RWPE2 (cell line): Measurements from ENCODE around the gene PRSS38.

Experiments
- ATAC-seq: fragments of 200-7000 bp; cut with Tn5 transposase; 3 replicates; pipeline ENCODE4 v1.9.1; 2021; ENCODE audit warnings: low read depth
- DNase-seq: peaks from one replicate; pipeline ENCODE4 v3.0.0-alpha.2; 2020; ENCODE audit warnings: low spot score
- H3K27ac ChIP-seq: fragments of 450-650 bp; 2 replicates; pipeline ENCODE4 v1.5.1; 2017; ENCODE audit warnings: mild to moderate bottlenecking; ENCODE audit not compliant: poor library complexity, severe bottlenecking
- H3K27me3 ChIP-seq: fragments of 250-450 bp; sonication (Bioruptor Pico); 2 replicates; pipeline ENCODE4 v1.5.1; 2021; ENCODE audit warnings: mild to moderate bottlenecking, moderate library complexity; ENCODE audit not compliant: insufficient read depth, poor library complexity, severe bottlenecking
- H3K36me3 ChIP-seq: fragments of 250-450 bp; sonication (Bioruptor Pico); 2 replicates; pipeline ENCODE4 v1.5.1; 2020; ENCODE audit warnings: low read depth, mild to moderate bottlenecking, moderate library complexity
- H3K4me1 ChIP-seq: fragments of 250-450 bp; sonication (Bioruptor Pico); 2 replicates; pipeline ENCODE4 v1.5.1; 2021; ENCODE audit warnings: mild to moderate bottlenecking, moderate library complexity; ENCODE audit not compliant: insufficient read depth, poor library complexity, severe bottlenecking
- H3K4me3 ChIP-seq: fragments of 250-450 bp; sonication (Bioruptor Pico); 2 replicates; pipeline ENCODE4 v1.5.1; 2021; ENCODE audit warnings: mild to moderate bottlenecking, moderate library complexity; ENCODE audit not compliant: severe bottlenecking
- H3K9me3 ChIP-seq: fragments of 250-450 bp; sonication (Bioruptor Pico); 2 replicates; pipeline ENCODE4 v1.5.1; 2021; ENCODE audit warnings: mild to moderate bottlenecking, moderate library complexity; ENCODE audit not compliant: severe bottlenecking
- CTCF ChIP-seq: fragments of 450-650 bp; IDR thresholded peaks from one replicate; pipeline ENCODE4 v1.5.1; 2017; ENCODE audit warnings: mild to moderate bottlenecking, moderate library complexity; ENCODE audit not compliant: poor library complexity, severe bottlenecking

The PRSS38 gene

GRCh38 chr1:227781314-227781930 lies 34.1 kb upstream of the PRSS38 start:
- TF ChIP-seq CTCF: no peak
- ATAC-seq (no peak), DNase-seq (no peak)
- H3K27me3 ChIP-seq: no peaks in the 10 kb centered on the region
- no peak overlapping the region for H3K27ac ChIP-seq
- H3K4me1 ChIP-seq: no peaks in the 10 kb centered on the region
- no peaks in the 10 kb centered on the region for H3K9me3 ChIP-seq
- H3K36me3 ChIP-seq: no peaks in the 10 kb centered on the region
- no peak overlapping the region for H3K4me3 ChIP-seq

- no peak for ATAC-seq
- no peak for TF ChIP-seq CTCF
- H3K27ac ChIP-seq: no peak overlapping the region
- DNase-seq: no peak
- H3K27me3 ChIP-seq: no peaks in the 10 kb centered on the region
- H3K4me1 ChIP-seq: no peaks in the 10 kb centered on the region
- H3K4me3 ChIP-seq: no peak overlapping the region
- H3K36me3 ChIP-seq: no peaks in the 10 kb centered on the region
- no peaks in the 10 kb centered on the region for H3K9me3 ChIP-seq
Observed at GRCh38 chr1:227782226-227782625, 33.2 kb upstream of the PRSS38 start.

GRCh38 chr1:227785094-227785804 lies 30.2 kb upstream of the PRSS38 start:
- no peak for DNase-seq
- Histone ChIP-seq H3K36me3 (no peaks in the 10 kb centered on the region), H3K27me3 (no peaks in the 10 kb centered on the region), H3K27ac (no peak overlapping the region), H3K9me3 (no peaks in the 10 kb centered on the region), H3K4me1 (no peaks in the 10 kb centered on the region), H3K4me3 (no peak overlapping the region)
- no peak for ATAC-seq
- no peak for TF ChIP-seq CTCF

GRCh38 chr1:227785805-227786671 lies 29.4 kb upstream of the PRSS38 start:
- DNase-seq (no peak), ATAC-seq (no peak)
- Histone ChIP-seq H3K27me3 (no peaks in the 10 kb centered on the region), H3K9me3 (no peaks in the 10 kb centered on the region), H3K4me1 (no peaks in the 10 kb centered on the region), H3K27ac (no peak overlapping the region), H3K4me3 (no peak overlapping the region), H3K36me3 (no peaks in the 10 kb centered on the region)
- TF ChIP-seq CTCF: no peak
